Jurkat, Clone E6-1 (cell line): ENCODE data around the gene ACKR3.

ENCODE experiments used
- DNase-seq: peaks from one replicate; pipeline ENCODE4 v3.0.0-alpha.2; 2011; ENCODE audit warnings: low read depth, low spot score
- H3K4me3 ChIP-seq: 2 replicates; pipeline ENCODE4 v1.5.1; 2011; ENCODE audit warnings: mild to moderate bottlenecking, low read length, control low read depth, moderate library complexity

Gene ACKR3

GRCh38 chr2:236601316-236602202 is 31.9 kb downstream of the ACKR3 start:
- DNase-seq: no peak

GRCh38 chr2:236602678-236603077 is 33.1 kb downstream of the ACKR3 start:
- no peak overlapping the region for H3K4me3 ChIP-seq
- DNase-seq: no peak

More at GRCh38 chr2:236601316-236602202, 31.9 kb downstream of the ACKR3 start:
- H3K4me3 ChIP-seq: no peak overlapping the region

- no peak overlapping the region for H3K4me3 ChIP-seq
- DNase-seq: no peak
Observed at GRCh38 chr2:236603361-236604015, 33.9 kb downstream of the ACKR3 start.

GRCh38 chr2:236604575-236605344 is 35.1 kb downstream of the ACKR3 start:
- no peak overlapping the region for H3K4me3 ChIP-seq
- DNase-seq: no peak

- DNase-seq: no peak
- H3K4me3 ChIP-seq: no peak overlapping the region
Observed at GRCh38 chr2:236605345-236605734, 35.7 kb downstream of the ACKR3 start.

- no peak overlapping the region for H3K4me3 ChIP-seq
- DNase-seq: no peak
Observed at GRCh38 chr2:236606023-236606422, 36.4 kb downstream of the ACKR3 start.

- DNase-seq: peak; percentile 22
- H3K4me3 ChIP-seq: no peak overlapping the region
Observed at GRCh38 chr2:236607471-236608187, 38.0 kb downstream of the ACKR3 start.

GRCh38 chr2:236608188-236608525 is 38.5 kb downstream of the ACKR3 start:
- no peak overlapping the region for H3K4me3 ChIP-seq
- no peak for DNase-seq

GRCh38 chr2:236608710-236609109 is 39.1 kb downstream of the ACKR3 start:
- DNase-seq: no peak
- H3K4me3 ChIP-seq: no peak overlapping the region

GRCh38 chr2:236610991-236611821 is 41.6 kb downstream of the ACKR3 start:
- H3K4me3 ChIP-seq: no peak overlapping the region
- no peak for DNase-seq

GRCh38 chr2:236612737-236613136 is 43.1 kb downstream of the ACKR3 start:
- no peak overlapping the region for H3K4me3 ChIP-seq
- no peak for DNase-seq

- DNase-seq: no peak
- H3K4me3 ChIP-seq: no peak overlapping the region
Observed at GRCh38 chr2:236613612-236614011, 44.0 kb downstream of the ACKR3 start.

GRCh38 chr2:236614551-236614950 is 44.9 kb downstream of the ACKR3 start:
- no peak overlapping the region for H3K4me3 ChIP-seq
- no peak for DNase-seq

GRCh38 chr2:236616031-236616430 is 46.4 kb downstream of the ACKR3 start:
- no peak for DNase-seq
- H3K4me3 ChIP-seq: no peak overlapping the region

- H3K4me3 ChIP-seq: no peak overlapping the region
- DNase-seq: no peak
Observed at GRCh38 chr2:236616624-236617023, 47.0 kb downstream of the ACKR3 start.

- no peak overlapping the region for H3K4me3 ChIP-seq
- no peak for DNase-seq
Observed at GRCh38 chr2:236617221-236617737, 47.7 kb downstream of the ACKR3 start.

- H3K4me3 ChIP-seq: no peak overlapping the region
Observed at GRCh38 chr2:236617796-236618195, 48.2 kb downstream of the ACKR3 start.

GRCh38 chr2:236618370-236618769 is 48.7 kb downstream of the ACKR3 start:
- peak; percentile 27 for DNase-seq
- no peak overlapping the region for H3K4me3 ChIP-seq

More at GRCh38 chr2:236617796-236618195, 48.2 kb downstream of the ACKR3 start:
- DNase-seq: no peak
